H9 (cell line): ENCODE measurements around the gene SPAG17. TPM values are rescaled to one million over a fixed set of nuclear protein-coding genes. Genes with fewer than 3 reads are reported as not detected.

ENCODE experiments used
- DNase-seq: peaks from one replicate; pipeline ENCODE4 v3.0.0-alpha.2; 2017
- H2AFZ ChIP-seq: one replicate; pipeline ENCODE4 v1.6.1; 2013; ENCODE audit warnings: mild to moderate bottlenecking, low read length, control low read depth, moderate library complexity
- H2AK5ac ChIP-seq: 2 replicates; pipeline ENCODE4 v1.6.1; 2013; ENCODE audit warnings: low read length, control low read depth, mixed read lengths; ENCODE audit not compliant: insufficient read length
- H2BK120ac ChIP-seq: one replicate; pipeline ENCODE4 v1.6.1; 2013; ENCODE audit warnings: low read depth, mild to moderate bottlenecking, low read length, control low read depth, inconsistent platforms; ENCODE audit not compliant: poor library complexity, severe bottlenecking
- H2BK12ac ChIP-seq: 2 replicates; pipeline ENCODE4 v1.6.1; 2013; ENCODE audit warnings: low read length, control low read depth, mixed read lengths, low read depth; ENCODE audit not compliant: insufficient read length
- H2BK15ac ChIP-seq: 2 replicates; pipeline ENCODE4 v1.6.1; 2013; ENCODE audit warnings: low read depth, low read length, control low read depth
- H2BK20ac ChIP-seq: one replicate; pipeline ENCODE4 v1.6.1; 2013; ENCODE audit warnings: low read depth, mild to moderate bottlenecking, low read length, control low read depth, inconsistent platforms; ENCODE audit not compliant: poor library complexity, severe bottlenecking
- H2BK5ac ChIP-seq: 2 replicates; pipeline ENCODE4 v1.6.1; 2013; ENCODE audit warnings: low read length, control low read depth, mixed read lengths; ENCODE audit not compliant: insufficient read length
- H3K14ac ChIP-seq: 2 replicates; pipeline ENCODE4 v1.6.1; 2013; ENCODE audit warnings: low read length, control low read depth; ENCODE audit not compliant: insufficient read depth
- H3K18ac ChIP-seq: 2 replicates; pipeline ENCODE4 v1.6.1; 2013; ENCODE audit warnings: low read depth, mild to moderate bottlenecking, mixed read lengths, low read length, control low read depth; ENCODE audit not compliant: insufficient read length
- H3K23ac ChIP-seq: 2 replicates; pipeline ENCODE4 v1.6.1; 2013; ENCODE audit warnings: low read length, control low read depth, mixed read lengths, low read depth; ENCODE audit not compliant: insufficient read length
- H3K23me2 ChIP-seq: 2 replicates; pipeline ENCODE4 v1.6.1; 2013; ENCODE audit warnings: low read depth, mild to moderate bottlenecking, mixed read lengths, low read length, control low read depth; ENCODE audit not compliant: insufficient read length, poor library complexity, severe bottlenecking
- H3K27ac ChIP-seq: 2 replicates; pipeline ENCODE4 v1.5.1; 2013; ENCODE audit warnings: low read length, control low read depth, mixed read lengths, low read depth; ENCODE audit not compliant: insufficient read length
- H3K27me3 ChIP-seq: 2 replicates; pipeline ENCODE4 v1.6.1; 2013; ENCODE audit warnings: low read length, control low read depth, inconsistent platforms; ENCODE audit not compliant: insufficient read depth
- H3K4ac ChIP-seq: 2 replicates; pipeline ENCODE4 v1.6.1; 2013; ENCODE audit warnings: low read depth, mild to moderate bottlenecking, control low read depth, inconsistent platforms, low read length, moderate library complexity
- H3K4me1 ChIP-seq: 2 replicates; pipeline ENCODE4 v1.6.1; 2013; ENCODE audit warnings: low read length, control low read depth, inconsistent platforms; ENCODE audit not compliant: insufficient read depth
- H3K4me2 ChIP-seq: 2 replicates; pipeline ENCODE4 v1.6.1; 2013; ENCODE audit warnings: low read length, control low read depth, mixed read lengths; ENCODE audit not compliant: insufficient read length, insufficient read depth
- H3K56ac ChIP-seq: 2 replicates; pipeline ENCODE4 v1.6.1; 2013; ENCODE audit warnings: low read depth, mild to moderate bottlenecking, mixed read lengths, low read length, control low read depth; ENCODE audit not compliant: insufficient read length
- H3K79me1 ChIP-seq: 2 replicates; pipeline ENCODE4 v1.6.1; 2013; ENCODE audit warnings: low read depth, mild to moderate bottlenecking, moderate library complexity, low read length, control low read depth, inconsistent platforms; ENCODE audit not compliant: insufficient read depth, poor library complexity, severe bottlenecking
- H3K79me2 ChIP-seq: 2 replicates; pipeline ENCODE4 v1.6.1; 2013; ENCODE audit warnings: low read length, control low read depth, inconsistent platforms; ENCODE audit not compliant: insufficient read depth
- H3K9ac ChIP-seq: 2 replicates; pipeline ENCODE4 v1.6.1; 2013; ENCODE audit warnings: low read length, control low read depth, mixed read lengths; ENCODE audit not compliant: insufficient read length; ENCODE audit errors: extremely low read depth
- H3K9me3 ChIP-seq: one replicate; pipeline ENCODE4 v1.6.1; 2013; ENCODE audit warnings: low read depth, low read length, inconsistent platforms; ENCODE audit not compliant: control insufficient read depth
- H3T11ph ChIP-seq: one replicate; pipeline ENCODE4 v1.6.1; 2013; ENCODE audit warnings: mild to moderate bottlenecking, low read length, control low read depth, inconsistent platforms
- H4K20me1 ChIP-seq: one replicate; pipeline ENCODE4 v1.6.1; 2013; ENCODE audit not compliant: control insufficient read depth, insufficient read length, insufficient read depth
- H4K5ac ChIP-seq: 2 replicates; pipeline ENCODE4 v1.6.1; 2013; ENCODE audit warnings: low read depth, mild to moderate bottlenecking, mixed read lengths, low read length, control low read depth; ENCODE audit not compliant: insufficient read length
- H4K8ac ChIP-seq: replicated peaks from 2 replicates; pipeline ENCODE4 v1.6.1; 2013; ENCODE audit warnings: low read length, control low read depth, mixed read lengths, low read depth; ENCODE audit not compliant: insufficient read length
- H4K91ac ChIP-seq: 2 replicates; pipeline ENCODE4 v1.6.1; 2013; ENCODE audit warnings: low read depth, mild to moderate bottlenecking, moderate library complexity, mixed read lengths, low read length, control low read depth; ENCODE audit not compliant: insufficient read length
- H3K27ac Mint-ChIP-seq, 3 experiments: 2 replicates in 2 of 3; 3 replicates in 1 of 3; pipeline ENCODE4 v1.8.0; 2020 to 2021; ENCODE audit warnings: mixed read lengths in 3 of 3, mild to moderate bottlenecking in 1 of 3, moderate library complexity in 1 of 3
- H3K27me3 Mint-ChIP-seq: 2 replicates; pipeline ENCODE4 v1.8.0; 2021; ENCODE audit warnings: low read depth, mild to moderate bottlenecking, moderate library complexity, mixed read lengths
- H3K36me3 Mint-ChIP-seq, 3 experiments: 2 replicates in 2 of 3; 3 replicates in 1 of 3; pipeline ENCODE4 v1.8.0; 2020 to 2021; ENCODE audit warnings: low read depth in 3 of 3, mixed read lengths in 3 of 3; ENCODE audit not compliant: insufficient read depth in 1 of 3
- H3K4me1 Mint-ChIP-seq, 2 experiments: 2 replicates each; pipeline ENCODE4 v1.8.0; 2020; ENCODE audit warnings: mixed read lengths in 2 of 2
- H3K4me3 Mint-ChIP-seq, 2 experiments: 2 replicates in 1 of 2; 3 replicates in 1 of 2; pipeline ENCODE4 v1.8.0; 2020 to 2021; ENCODE audit warnings: mild to moderate bottlenecking in 2 of 2, mixed read lengths in 2 of 2, moderate library complexity in 1 of 2
- H3K9me3 Mint-ChIP-seq, 2 experiments: 2 replicates in 1 of 2; 3 replicates in 1 of 2; pipeline ENCODE4 v1.8.0; 2020; ENCODE audit warnings: mild to moderate bottlenecking in 2 of 2, mixed read lengths in 2 of 2, moderate library complexity in 1 of 2
- CTCF ChIP-seq: fragments of 200-600 bp; sonication (generic); conservative IDR thresholded peaks from 3 replicates; pipeline ENCODE4 v1.8.0; 2021; ENCODE audit warnings: antibody characterized with exemption, mild to moderate bottlenecking
- WGBS: extraction: QIAGEN DNeasy Blood & Tissue Kit; methylation state at CpG from one replicate; pipeline ENCODE4 v1.1.7; 2013; ENCODE audit warnings: missing lambda C conversion rate, low lambda C conversion rate, mixed read lengths; ENCODE audit not compliant: insufficient read length; ENCODE audit errors: extremely low coverage; 5-methylcytosine and 5-hydroxymethylcytosine counted together
- total RNA-seq: library from RNA; stranded (reverse); gene quantifications from 2 replicates; pipeline ENCODE4 v1.2.1, GENCODE V29; 2021

Gene SPAG17
- total RNA-seq, 1 experiment from 2014 or later, result 0.37 TPM

GRCh38 chr1:118142546-118142945 lies 42.5 kb downstream of the SPAG17 start:
- no peak overlapping the region for H4K5ac ChIP-seq
- no peak overlapping the region for H2AFZ ChIP-seq
- no peak overlapping the region for H2BK120ac ChIP-seq
- Mint-ChIP-seq H3K4me3 (no peak overlapping the region), H3K36me3 (peaks cover 0 to 3% (median 0%) of the 10 kb centered on the region in 3 experiments; a peak in 1 of 7 replicates), H3K27ac (no peak overlapping the region), H3K27me3 (no peaks in the 10 kb centered on the region), H3K4me1 (peaks cover 13 to 20% of the 10 kb centered on the region in 2 experiments), H3K9me3 (peaks cover 0 to 6% of the 10 kb centered on the region in 2 experiments; a peak in 2 of 5 replicates)
- H3K79me2 ChIP-seq, result no peaks in the 10 kb centered on the region
- H3K4me1 ChIP-seq, result no peaks in the 10 kb centered on the region
- no peaks in the 10 kb centered on the region for H3K27me3 ChIP-seq
- no peaks in the 10 kb centered on the region for H3K79me1 ChIP-seq
- H3K27ac ChIP-seq, result no peak overlapping the region
- no peak for TF ChIP-seq CTCF
- H2AK5ac ChIP-seq, result no peak overlapping the region
- H3T11ph ChIP-seq, result no peak overlapping the region
- H3K9me3 ChIP-seq, result no peaks in the 10 kb centered on the region
- H3K56ac ChIP-seq, result no peak overlapping the region
- H3K4me2 ChIP-seq, result no peak overlapping the region
- no peak overlapping the region for H4K8ac ChIP-seq
- H3K23ac ChIP-seq, result no peak overlapping the region
- H4K91ac ChIP-seq, result no peak overlapping the region
- no peaks in the 10 kb centered on the region for H3K23me2 ChIP-seq
- H3K4ac ChIP-seq, result no peak overlapping the region
- H4K20me1 ChIP-seq, result no peaks in the 10 kb centered on the region
- no peak overlapping the region for H2BK20ac ChIP-seq
- WGBS, result no CpG with 5 or more reads among the region's 3 CpGs
- no peak overlapping the region for H3K18ac ChIP-seq
- H3K9ac ChIP-seq, result no peak overlapping the region
- no peak overlapping the region for H2BK5ac ChIP-seq
- no peak for DNase-seq
- no peak overlapping the region for H3K14ac ChIP-seq
- no peak overlapping the region for H2BK15ac ChIP-seq
- H2BK12ac ChIP-seq, result no peak overlapping the region
